Measurements from ENCODE around the gene RBM6. TPM values are rescaled to one million over a fixed set of nuclear protein-coding genes. Genes with fewer than 3 reads are reported as not detected.

RBM6 gene
- total and polyA plus RNA-seq, 2 experiments from 2014 or later = 66.6 to 97.6 TPM

GRCh38 chr3:50125541-50126286, 185.8 kb downstream of the RBM6 start (continued):
- TF ChIP-seq ZNF462 (CRISPR knock-in tag; IDR thresholded peaks at IDR 0.05) (no peak), NANOG (IDR thresholded peaks at IDR 0.05; ENCODE audit: borderline replicate concordance) (no peak), ZNF114 (CRISPR knock-in tag; IDR thresholded peaks at IDR 0.05) (no peak), CTCF (conservative IDR thresholded peaks at IDR 0.05; ENCODE audit: low read depth in 2 of 2) (no peak; a peak in 1 of 4 replicates), REST (IDR thresholded peaks at IDR 0.05; ENCODE audit: unreplicated experiment) (no peak), STAT1 (IDR thresholded peaks at IDR 0.05; ENCODE audit: unreplicated experiment) (no peak)

Measured in GM23338 (cell line).